Measurements from ENCODE around the gene SLC6A7.
"Not testable (repeated sequence)": the region's sequence is repeated elsewhere in the genome, so short reads cannot be mapped to it uniquely, and the experiment has no call there.

SLC6A7 gene

DNA sequence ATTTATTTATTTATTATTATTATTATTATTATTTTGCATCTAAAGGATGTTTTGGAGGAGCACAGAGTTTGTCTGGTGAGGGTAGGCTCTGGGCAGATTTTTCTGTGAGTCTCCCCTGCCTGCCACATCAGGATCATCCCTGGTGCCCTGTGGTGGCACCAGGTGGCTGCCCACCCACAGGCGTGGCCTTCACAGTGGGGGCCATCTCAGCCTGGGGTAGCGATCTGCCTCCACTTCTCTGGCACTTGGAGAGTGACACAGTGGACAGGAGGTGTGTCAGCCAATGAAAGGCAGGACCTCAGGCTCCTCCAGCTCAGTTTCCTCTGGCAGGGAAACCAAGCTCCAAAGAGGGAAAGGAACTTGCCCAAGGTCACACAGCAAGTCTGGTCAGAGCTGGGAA, 30.0 kb downstream of the SLC6A7 start:
- DNase-seq: no peak

- no peak for DNase-seq
Measured at GRCh38 chr5:150221471-150221870, 31.6 kb downstream of the SLC6A7 start.

- no peak for DNase-seq
Measured at GRCh38 chr5:150222906-150223305, 33.0 kb downstream of the SLC6A7 start.

DNA sequence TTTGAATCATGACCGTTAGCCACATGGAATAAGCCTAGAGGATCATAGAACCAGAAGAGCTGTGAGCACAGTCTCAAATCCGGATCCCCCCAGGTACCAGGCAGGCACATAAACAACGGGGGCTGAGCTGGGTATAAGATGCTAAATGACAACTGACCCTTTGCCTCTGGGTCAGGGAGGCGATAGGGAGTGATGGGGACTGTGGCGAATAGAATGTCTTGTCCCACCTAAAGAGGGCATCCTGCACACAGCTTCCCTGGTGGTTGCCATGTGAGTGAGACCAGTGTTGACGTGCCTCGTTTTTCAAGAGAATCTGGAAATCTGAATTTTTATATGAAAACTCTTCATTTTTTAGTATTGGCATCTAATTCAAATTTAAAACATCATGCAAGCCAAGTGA, 33.6 kb downstream of the SLC6A7 start:
- no peak for DNase-seq

- no peak for DNase-seq
Measured at GRCh38 chr5:150224483-150225027, 34.7 kb downstream of the SLC6A7 start.

- no peak for DNase-seq
Measured at GRCh38 chr5:150227036-150227435, 37.2 kb downstream of the SLC6A7 start.

GRCh38 chr5:150227606-150228273, 37.9 kb downstream of the SLC6A7 start:
- DNase-seq: peak; percentile 26

GRCh38 chr5:150229571-150229970, 39.7 kb downstream of the SLC6A7 start:
- DNase-seq: no peak

- no peak for DNase-seq
Measured at GRCh38 chr5:150230842-150231241, 41.0 kb downstream of the SLC6A7 start.

DNA sequence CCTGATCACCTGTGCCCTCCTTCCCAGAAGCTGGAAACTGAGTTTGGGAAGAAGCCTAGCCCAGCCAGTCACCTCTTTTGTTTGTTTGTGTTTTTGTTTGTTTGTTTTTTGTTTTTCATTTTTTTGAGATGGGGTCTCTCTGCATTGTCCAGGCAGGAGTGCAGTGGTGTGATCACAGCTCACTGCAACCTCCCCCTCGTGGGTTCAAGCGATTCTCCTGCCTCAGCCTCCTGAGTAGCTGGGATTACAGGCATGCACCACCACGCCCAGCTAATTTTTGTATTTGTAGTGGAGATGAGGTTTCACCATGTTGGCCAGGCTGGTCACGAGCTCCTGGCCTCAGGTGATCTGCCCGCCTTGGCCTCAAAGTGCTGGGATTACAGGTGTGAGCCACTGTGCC, 43.8 kb downstream of the SLC6A7 start:
- not testable (repeated sequence) for DNase-seq

DNA sequence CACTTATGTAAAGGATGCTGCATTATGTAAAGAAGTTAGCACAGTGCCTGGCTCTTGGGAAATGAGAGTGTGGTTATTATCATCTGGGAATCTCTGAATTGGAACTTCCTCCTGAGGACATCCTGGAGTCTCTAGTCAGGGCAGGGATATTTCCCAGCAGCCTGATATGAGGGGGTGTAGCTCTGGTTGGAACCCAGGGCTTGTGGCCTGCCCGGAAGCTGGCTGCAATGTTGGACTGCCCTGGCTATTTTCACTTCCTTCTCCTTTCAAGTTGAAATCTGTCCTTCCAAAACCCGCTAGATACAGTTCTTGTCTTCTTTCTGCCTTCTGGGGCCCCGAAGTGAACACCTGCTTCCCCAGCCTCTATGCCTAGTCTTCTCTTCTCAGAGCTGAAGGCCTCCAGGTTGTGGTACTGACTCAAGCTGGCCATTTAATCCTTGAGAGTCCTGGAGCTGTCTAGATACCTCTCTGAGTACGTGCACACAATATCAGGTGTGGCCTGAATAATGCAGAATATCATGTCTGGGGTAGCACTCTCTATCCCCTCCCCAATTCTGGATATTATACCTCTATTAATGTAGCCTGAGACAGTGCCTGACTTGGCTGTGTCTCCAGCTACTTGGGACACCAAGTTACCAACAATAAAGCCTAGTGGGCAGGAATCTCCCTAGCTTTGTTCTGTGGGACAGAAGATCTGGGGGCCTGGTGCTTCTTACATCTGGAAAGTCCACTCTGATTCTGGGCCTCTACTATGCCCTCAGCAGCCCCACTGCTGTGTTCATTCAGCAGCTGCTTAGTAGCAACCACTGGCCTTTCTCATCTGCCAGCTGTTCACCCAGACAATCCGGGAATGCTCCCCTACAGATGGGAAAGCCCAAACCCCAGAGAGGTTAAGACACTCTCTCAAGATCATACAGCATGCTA, 45.0 kb downstream of the SLC6A7 start:
- DNase-seq: no peak

GRCh38 chr5:150235500-150235854, 45.6 kb downstream of the SLC6A7 start:
- DNase-seq: no peak

GRCh38 chr5:150236313-150236712, 46.5 kb downstream of the SLC6A7 start:
- DNase-seq: no peak

DNA sequence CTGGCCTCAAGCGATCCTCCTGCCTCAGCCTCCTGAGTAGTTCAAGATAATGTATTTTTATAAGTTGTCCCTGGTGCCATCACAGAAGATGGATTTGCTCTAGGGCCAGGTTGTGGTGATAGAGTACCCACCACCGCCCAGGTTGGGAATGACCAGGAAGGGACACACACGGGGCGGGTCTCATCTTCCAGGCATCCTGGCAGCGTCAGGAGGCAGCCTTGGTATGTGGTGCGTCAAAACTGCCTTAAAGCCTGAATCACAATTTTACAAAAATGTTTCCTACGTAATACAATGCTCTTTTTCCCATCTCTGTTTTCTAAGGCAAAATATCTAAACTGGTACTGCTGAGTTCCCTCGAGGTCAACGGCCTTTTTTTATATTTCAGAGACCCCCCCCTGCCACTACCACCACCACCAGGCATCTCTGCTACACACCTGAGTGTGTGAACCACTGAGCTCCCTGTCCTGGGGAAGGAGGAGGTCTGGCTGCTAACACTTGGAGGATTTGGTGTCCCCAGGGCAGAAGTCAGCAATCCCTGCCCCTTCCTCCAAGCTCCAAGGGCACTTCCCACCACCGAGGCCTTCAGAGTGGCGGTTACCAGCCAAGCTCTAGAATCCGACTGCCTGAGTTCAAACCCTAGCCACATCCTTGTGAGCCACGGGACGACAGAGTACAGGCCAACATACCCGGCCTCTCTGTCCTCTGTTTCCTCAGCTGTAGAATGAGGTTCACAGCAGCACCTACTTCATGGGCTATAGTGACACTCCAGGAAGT, 47.3 kb downstream of the SLC6A7 start:
- no peak for DNase-seq

GRCh38 chr5:150238646-150239045, 48.8 kb downstream of the SLC6A7 start:
- DNase-seq: no peak

GRCh38 chr5:150239099-150239793, 49.4 kb downstream of the SLC6A7 start:
- no peak for DNase-seq

DNA sequence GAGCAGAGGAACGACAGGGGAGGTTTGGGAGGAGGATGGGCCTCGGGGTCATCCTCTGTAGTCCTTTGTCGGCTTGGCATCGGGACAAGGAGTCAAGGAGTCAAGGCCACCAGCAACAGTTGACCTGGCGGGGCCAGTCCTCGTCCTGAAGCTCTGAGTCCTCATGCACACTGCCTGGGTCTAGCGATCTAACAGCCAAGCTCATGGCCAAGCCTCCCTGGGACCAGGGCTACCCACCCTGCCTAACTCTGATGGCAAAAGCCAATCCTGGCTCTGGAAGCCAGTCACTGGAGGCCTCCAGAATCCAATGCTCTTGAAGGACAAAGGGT, 49.9 kb downstream of the SLC6A7 start:
- no peak for DNase-seq

- no peak for DNase-seq
Measured at GRCh38 chr5:150241298-150242160, 51.7 kb downstream of the SLC6A7 start.

DNA sequence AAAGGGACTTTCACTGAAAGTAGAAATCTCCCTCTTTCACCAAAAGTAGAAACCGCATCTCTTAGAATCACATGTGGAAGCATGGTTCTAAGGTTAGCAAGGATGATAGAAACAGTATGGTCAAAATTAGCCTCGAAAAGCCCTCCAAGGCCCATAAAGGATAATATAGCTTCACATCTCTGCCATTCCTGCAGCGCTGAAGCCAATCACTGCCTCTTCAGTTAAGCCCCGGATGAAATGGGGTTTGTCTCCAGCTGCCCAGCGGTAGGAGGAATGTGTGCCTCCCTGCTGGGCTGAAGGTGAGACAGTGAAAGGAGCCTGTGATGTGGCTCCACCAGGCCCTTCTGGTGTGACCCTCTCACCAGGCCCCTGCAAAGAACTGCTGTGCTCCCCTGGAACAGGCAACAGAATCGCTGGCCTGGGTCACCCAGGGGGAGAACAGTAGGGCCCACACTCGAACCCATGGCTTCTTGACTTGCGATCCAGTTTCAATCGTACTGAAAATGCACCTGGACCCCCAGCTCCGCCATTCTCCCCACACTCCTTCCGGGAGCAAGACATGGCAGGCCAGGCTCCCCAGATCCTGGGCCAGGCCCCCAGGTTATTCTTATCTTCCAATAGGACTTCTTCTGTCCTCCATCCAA, 52.5 kb downstream of the SLC6A7 start:
- no peak for DNase-seq

DNA sequence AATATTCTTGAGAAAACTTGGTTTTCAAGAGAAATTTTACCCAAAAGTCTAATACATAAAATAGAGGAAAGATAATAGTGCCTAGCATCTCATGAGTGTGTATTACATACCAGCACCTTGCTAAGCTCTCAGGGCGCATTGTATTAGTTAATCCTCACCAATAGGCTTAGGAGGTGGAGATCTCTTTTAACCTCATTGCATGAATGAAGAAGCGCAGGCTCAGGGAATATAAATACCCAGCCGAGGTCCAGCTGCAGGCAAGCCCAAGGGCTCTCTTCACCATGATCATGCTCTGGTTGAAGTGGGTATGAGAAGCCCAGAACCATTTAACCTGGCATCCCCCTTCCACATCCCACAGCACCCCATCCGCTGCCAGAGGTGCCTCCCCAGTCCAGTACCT, 53.7 kb downstream of the SLC6A7 start:
- no peak for DNase-seq

DNA sequence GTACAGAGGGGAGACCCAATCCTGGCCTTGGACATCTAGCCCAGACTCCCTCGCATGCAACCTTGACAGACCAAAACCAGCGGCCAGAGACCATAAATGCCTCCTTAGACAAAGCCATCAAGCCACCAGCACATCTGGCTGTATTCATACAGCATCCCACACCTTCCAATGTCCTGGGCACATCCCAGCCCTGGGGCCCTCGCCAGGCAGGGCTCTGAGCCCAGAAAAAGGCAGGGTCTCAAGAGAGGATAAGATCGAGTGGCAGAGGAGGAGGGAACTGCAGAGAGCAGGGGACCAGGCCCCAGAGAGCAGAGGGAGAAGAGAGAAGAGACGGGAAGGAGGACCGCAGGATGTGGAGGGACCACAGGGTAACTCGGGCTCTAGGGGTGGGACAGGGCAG, 54.3 kb downstream of the SLC6A7 start:
- no peak for DNase-seq
